Ishikawa (cell line): ENCODE results near the gene ALDH1A3.

Experiments used
- CEBPB ChIP-seq: IDR thresholded peaks from 2 replicates; pipeline ENCODE4 v1.6.1; 2012
- CREB1 ChIP-seq: IDR thresholded peaks from 2 replicates; pipeline ENCODE4 v1.6.1; 2012; ENCODE audit warnings: low read depth
- EGR1 ChIP-seq: IDR thresholded peaks from 2 replicates; pipeline ENCODE4 v1.6.1; 2012
- EP300 ChIP-seq: IDR thresholded peaks from 2 replicates; pipeline ENCODE4 v1.6.1; 2012; ENCODE audit warnings: borderline replicate concordance
- FOXM1 ChIP-seq: IDR thresholded peaks from 2 replicates; pipeline ENCODE4 v1.6.1; 2012; ENCODE audit warnings: low read depth, borderline replicate concordance
- NFIC ChIP-seq: IDR thresholded peaks from 2 replicates; pipeline ENCODE4 v1.6.1; 2012
- RAD21 ChIP-seq: IDR thresholded peaks from 2 replicates; pipeline ENCODE4 v1.6.1; 2012; ENCODE audit warnings: low read depth
- TAF1 ChIP-seq: IDR thresholded peaks from 2 replicates; pipeline ENCODE4 v1.6.1; 2012; ENCODE audit warnings: low read depth, mild to moderate bottlenecking
- TCF12 ChIP-seq: IDR thresholded peaks from 2 replicates; pipeline ENCODE4 v1.6.1; 2012; ENCODE audit warnings: low read depth
- TEAD4 ChIP-seq: IDR thresholded peaks from 2 replicates; pipeline ENCODE4 v1.6.1; 2012
- YY1 ChIP-seq: IDR thresholded peaks from 2 replicates; pipeline ENCODE4 v1.6.1; 2012; ENCODE audit warnings: low read depth
- ZBTB7A ChIP-seq: IDR thresholded peaks from 2 replicates; pipeline ENCODE4 v1.6.1; 2012; ENCODE audit warnings: low read depth
- TF ChIP-seq, protein P1 (sequence below): IDR thresholded peaks from 2 replicates; pipeline ENCODE4 v1.6.1; 2012
- TF ChIP-seq, protein P2 (sequence below): IDR thresholded peaks from 2 replicates; pipeline ENCODE4 v1.6.1; 2012; ENCODE audit warnings: low read depth, mild to moderate bottlenecking
- TF ChIP-seq, protein P3 (sequence below): IDR thresholded peaks from 2 replicates; pipeline ENCODE4 v1.6.1; 2012

ALDH1A3 gene

DNA sequence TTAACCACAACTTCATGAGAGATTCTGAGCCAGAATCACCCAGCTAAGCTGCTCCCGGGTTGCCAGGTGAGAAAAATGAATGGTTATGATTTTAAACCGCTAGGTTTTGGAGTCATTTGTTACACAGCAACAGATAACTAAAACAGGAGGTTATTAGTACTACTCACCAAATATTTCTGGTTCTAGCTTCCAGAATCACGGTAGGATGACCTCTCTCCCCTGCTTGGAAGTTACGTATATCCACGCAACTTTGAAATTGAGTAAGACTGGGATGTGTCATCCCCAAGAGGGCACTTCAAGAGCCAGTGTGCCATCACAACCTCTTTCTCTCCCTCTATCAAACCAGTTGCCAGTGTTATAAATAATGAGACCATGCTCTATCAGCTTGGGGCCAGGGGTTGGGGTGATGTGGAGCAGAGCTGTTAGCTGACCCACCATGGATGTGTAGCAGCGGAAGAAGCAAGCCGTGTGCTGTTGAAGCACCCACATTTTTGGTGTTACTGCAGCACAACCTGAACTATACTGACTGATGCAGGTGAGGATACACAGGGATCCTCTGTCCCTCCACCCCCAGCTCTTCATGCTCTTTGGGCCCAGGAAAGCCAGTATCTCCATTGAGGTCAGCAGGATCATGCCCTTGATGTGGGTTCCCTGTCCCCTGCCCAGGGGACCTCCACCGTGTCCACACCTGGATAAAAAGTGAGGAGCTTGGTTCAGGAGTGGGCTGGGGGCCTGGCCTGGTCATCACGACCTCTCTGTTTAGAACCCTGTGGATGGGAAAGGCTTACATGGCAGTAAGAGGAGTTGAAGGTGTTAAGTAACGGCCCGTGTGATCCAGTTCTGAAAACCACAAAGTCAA is 19.4 kb upstream of the ALDH1A3 start:
- no peak for TF ChIP-seq EP300
- TF ChIP-seq CREB1 = no peak
- no peak for TF ChIP-seq EGR1
- no peak for TF ChIP-seq CEBPB
- no peak for TF ChIP-seq TCF12
- TF ChIP-seq, protein P1, sequence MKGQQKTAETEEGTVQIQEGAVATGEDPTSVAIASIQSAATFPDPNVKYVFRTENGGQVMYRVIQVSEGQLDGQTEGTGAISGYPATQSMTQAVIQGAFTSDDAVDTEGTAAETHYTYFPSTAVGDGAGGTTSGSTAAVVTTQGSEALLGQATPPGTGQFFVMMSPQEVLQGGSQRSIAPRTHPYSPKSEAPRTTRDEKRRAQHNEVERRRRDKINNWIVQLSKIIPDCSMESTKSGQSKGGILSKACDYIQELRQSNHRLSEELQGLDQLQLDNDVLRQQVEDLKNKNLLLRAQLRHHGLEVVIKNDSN = no peak
- TF ChIP-seq, protein P2, sequence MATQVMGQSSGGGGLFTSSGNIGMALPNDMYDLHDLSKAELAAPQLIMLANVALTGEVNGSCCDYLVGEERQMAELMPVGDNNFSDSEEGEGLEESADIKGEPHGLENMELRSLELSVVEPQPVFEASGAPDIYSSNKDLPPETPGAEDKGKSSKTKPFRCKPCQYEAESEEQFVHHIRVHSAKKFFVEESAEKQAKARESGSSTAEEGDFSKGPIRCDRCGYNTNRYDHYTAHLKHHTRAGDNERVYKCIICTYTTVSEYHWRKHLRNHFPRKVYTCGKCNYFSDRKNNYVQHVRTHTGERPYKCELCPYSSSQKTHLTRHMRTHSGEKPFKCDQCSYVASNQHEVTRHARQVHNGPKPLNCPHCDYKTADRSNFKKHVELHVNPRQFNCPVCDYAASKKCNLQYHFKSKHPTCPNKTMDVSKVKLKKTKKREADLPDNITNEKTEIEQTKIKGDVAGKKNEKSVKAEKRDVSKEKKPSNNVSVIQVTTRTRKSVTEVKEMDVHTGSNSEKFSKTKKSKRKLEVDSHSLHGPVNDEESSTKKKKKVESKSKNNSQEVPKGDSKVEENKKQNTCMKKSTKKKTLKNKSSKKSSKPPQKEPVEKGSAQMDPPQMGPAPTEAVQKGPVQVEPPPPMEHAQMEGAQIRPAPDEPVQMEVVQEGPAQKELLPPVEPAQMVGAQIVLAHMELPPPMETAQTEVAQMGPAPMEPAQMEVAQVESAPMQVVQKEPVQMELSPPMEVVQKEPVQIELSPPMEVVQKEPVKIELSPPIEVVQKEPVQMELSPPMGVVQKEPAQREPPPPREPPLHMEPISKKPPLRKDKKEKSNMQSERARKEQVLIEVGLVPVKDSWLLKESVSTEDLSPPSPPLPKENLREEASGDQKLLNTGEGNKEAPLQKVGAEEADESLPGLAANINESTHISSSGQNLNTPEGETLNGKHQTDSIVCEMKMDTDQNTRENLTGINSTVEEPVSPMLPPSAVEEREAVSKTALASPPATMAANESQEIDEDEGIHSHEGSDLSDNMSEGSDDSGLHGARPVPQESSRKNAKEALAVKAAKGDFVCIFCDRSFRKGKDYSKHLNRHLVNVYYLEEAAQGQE = no peak
- no peak for TF ChIP-seq TAF1
- no peak for TF ChIP-seq RAD21
- no peak for TF ChIP-seq NFIC
- no peak for TF ChIP-seq TEAD4
- TF ChIP-seq, protein P3, sequence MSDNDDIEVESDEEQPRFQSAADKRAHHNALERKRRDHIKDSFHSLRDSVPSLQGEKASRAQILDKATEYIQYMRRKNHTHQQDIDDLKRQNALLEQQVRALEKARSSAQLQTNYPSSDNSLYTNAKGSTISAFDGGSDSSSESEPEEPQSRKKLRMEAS = no peak
- no peak for TF ChIP-seq YY1
- no peak for TF ChIP-seq FOXM1
- TF ChIP-seq ZBTB7A = no peak

- TF ChIP-seq EGR1 (no peak), RAD21 (no peak), YY1 (no peak), FOXM1 (no peak), CEBPB (no peak), TAF1 (no peak), EP300 (no peak), ZBTB7A (no peak), NFIC (no peak), TCF12 (no peak)
- TF ChIP-seq, protein P3 = no peak
Observed at GRCh38 chr15:100860829-100861510, 18.7 kb upstream of the ALDH1A3 start.

- TF ChIP-seq, protein P1 = no peak
- TF ChIP-seq NFIC = no peak
- TF ChIP-seq TAF1 = no peak
- TF ChIP-seq, protein P3 = no peak
- no peak for TF ChIP-seq RAD21
- no peak for TF ChIP-seq EP300
- TF ChIP-seq YY1 = no peak
- no peak for TF ChIP-seq TEAD4
Observed at GRCh38 chr15:100861511-100861991, 18.1 kb upstream of the ALDH1A3 start.

DNA sequence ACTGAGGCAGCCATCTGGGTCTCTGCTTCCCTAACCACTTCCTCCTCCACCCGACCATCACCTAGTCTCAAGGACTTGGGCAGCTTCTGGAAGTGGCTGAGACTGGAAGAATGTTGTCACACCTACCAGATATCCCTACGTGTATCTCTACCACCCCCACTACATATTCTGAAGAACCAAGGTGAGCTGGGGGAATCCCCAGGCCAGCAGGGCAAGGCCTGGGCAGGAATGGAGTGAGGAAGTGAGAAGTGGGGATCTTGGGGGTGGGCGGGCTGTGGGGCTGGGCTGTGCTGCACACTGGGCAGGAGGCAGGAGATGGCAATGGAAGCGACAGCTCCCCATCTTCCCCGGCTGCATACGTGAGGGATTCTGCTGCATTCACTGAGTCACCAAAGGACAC is 17.5 kb upstream of the ALDH1A3 start:
- TF ChIP-seq TAF1 (no peak), EGR1 (no peak), FOXM1 (no peak), CREB1 (no peak), EP300 (no peak), TEAD4 (no peak), CEBPB (no peak)

DNA sequence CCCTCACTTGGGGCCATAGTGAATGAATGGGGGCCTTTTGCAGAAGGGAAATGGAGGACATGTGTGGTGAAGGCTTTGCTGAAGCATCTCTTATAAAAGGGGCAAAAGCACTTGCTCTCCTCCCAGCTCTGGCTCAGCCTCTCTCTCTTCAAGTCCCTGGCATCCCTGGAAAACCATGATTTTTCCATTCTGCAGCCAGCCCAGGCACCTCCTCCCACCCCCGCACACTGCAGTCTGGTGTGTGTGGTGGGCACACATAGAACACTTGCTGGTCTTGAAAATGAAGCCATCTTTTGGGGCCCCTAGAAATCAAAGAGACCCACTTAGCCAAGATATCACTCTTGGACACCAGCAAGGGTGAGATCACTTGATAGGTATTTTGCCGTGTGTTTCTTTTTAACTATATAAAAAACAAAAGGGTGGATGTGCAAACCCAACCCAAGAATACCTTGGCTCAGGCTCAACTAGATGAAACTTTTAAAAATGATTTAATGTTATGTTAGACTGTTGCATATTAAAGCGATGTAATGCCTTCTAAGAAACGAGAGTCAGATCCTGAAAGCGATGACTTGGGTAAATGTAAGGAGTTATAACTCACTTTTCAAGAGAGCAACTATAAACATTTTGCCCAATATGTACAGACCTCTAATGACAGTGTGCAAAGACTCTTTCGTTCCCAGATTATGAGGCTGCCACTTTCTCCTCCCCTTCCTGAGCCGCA is 16.4 kb upstream of the ALDH1A3 start:
- TF ChIP-seq TAF1 = no peak
- TF ChIP-seq ZBTB7A = no peak
- no peak for TF ChIP-seq RAD21
- no peak for TF ChIP-seq FOXM1
- no peak for TF ChIP-seq TCF12
- TF ChIP-seq, protein P3 = no peak
- TF ChIP-seq, protein P2 = no peak
- no peak for TF ChIP-seq TEAD4
- no peak for TF ChIP-seq EP300
- no peak for TF ChIP-seq YY1
- TF ChIP-seq EGR1 = no peak
- TF ChIP-seq, protein P1 = no peak
- TF ChIP-seq CREB1 = no peak
- no peak for TF ChIP-seq CEBPB
- no peak for TF ChIP-seq NFIC
